Measurements from ENCODE around the gene H1-8.
"Not testable (repeated sequence)": the region's sequence is repeated elsewhere in the genome, so short reads cannot be mapped to it uniquely, and the experiment has no call there.

H1-8 gene

GRCh38 chr3:129543156-129543790 lies at the start of gene H1-8:
H1-8 (plus strand) TSS chr3:129543175; CDS start chr3:129543219, 44 bp downstream.
- DNase-seq, result no peak

- DNase-seq, result no peak
Measured at GRCh38 chr3:129493206-129493605, 49.8 kb upstream of the H1-8 start.

- DNase-seq, result not testable (repeated sequence)
Measured at GRCh38 chr3:129494499-129494898, 48.5 kb upstream of the H1-8 start.

- not testable (repeated sequence) for DNase-seq
Measured at GRCh38 chr3:129495006-129495639, 47.9 kb upstream of the H1-8 start.

GRCh38 chr3:129497876-129498275 lies 45.1 kb upstream of the H1-8 start:
- not testable (repeated sequence) for DNase-seq

GRCh38 chr3:129498603-129499488 lies 44.1 kb upstream of the H1-8 start:
- DNase-seq, result not testable (repeated sequence)

- DNase-seq, result not testable (repeated sequence)
Measured at GRCh38 chr3:129499604-129500333, 43.2 kb upstream of the H1-8 start.

- no peak for DNase-seq
Measured at GRCh38 chr3:129500334-129500658, 42.7 kb upstream of the H1-8 start.

- DNase-seq, result no peak
Measured at GRCh38 chr3:129501630-129502029, 41.3 kb upstream of the H1-8 start.

GRCh38 chr3:129502641-129503408 lies 40.1 kb upstream of the H1-8 start:
- DNase-seq, result no peak

GRCh38 chr3:129503471-129504291 lies 39.3 kb upstream of the H1-8 start:
- DNase-seq, result no peak

- no peak for DNase-seq
Measured at GRCh38 chr3:129504471-129505100, 38.4 kb upstream of the H1-8 start.

GRCh38 chr3:129505341-129505740 lies 37.6 kb upstream of the H1-8 start:
- peak; percentile 39 for DNase-seq

- DNase-seq, result peak; percentile 67
Measured at GRCh38 chr3:129506231-129506742, 36.7 kb upstream of the H1-8 start.

- DNase-seq, result no peak
Measured at GRCh38 chr3:129507181-129507831, 35.7 kb upstream of the H1-8 start.

GRCh38 chr3:129512595-129512994 lies 30.4 kb upstream of the H1-8 start:
- DNase-seq, result no peak

GRCh38 chr3:129513705-129514104 lies 29.3 kb upstream of the H1-8 start:
- DNase-seq, result no peak

- DNase-seq, result no peak
Measured at GRCh38 chr3:129514110-129514509, 28.9 kb upstream of the H1-8 start.

GRCh38 chr3:129514563-129514962 lies 28.4 kb upstream of the H1-8 start:
- DNase-seq, result no peak

All from NCI-H2029 (cell line).